ENCODE measurements around the gene TMEFF2. TPM values are rescaled to one million over a fixed set of nuclear protein-coding genes. Genes with fewer than 3 reads are reported as not detected.

Gene TMEFF2
- total RNA-seq, 5 donors from 2014 or later (not counting 1 experiment from before 2014, with no cell fraction given): not detected

GRCh38 chr2:192000196-192000980, 194.3 kb downstream of the TMEFF2 start:
- Mint-ChIP-seq H3K27ac (no peak overlapping the region), H3K4me1 (no peaks in the 10 kb centered on the region), H3K36me3 (no peaks in the 10 kb centered on the region), H3K9me3 (no peaks in the 10 kb centered on the region), H3K27me3 (peaks cover 3 to 11% of the 10 kb centered on the region in 2 donors), H3K4me3 (no peak overlapping the region)
- Histone ChIP-seq H3K9me3 (no peaks in the 10 kb centered on the region), H3K4me1 (ENCODE audit: control insufficient read depth in 1 of 2, extremely low read depth in 1 of 2, insufficient read depth in 2 of 2, low read length in 2 of 2) (no peaks in the 10 kb centered on the region), H3K36me3 (ENCODE audit: control insufficient read depth in 2 of 2, extremely low read depth in 1 of 2, insufficient read depth in 1 of 2, low read length in 1 of 2) (no peaks in the 10 kb centered on the region), H3K4me3 (ENCODE audit: control insufficient read depth in 1 of 2, extremely low read depth in 1 of 2, low read length in 1 of 2) (no peak overlapping the region), H3K27me3 (replicated peaks in 1 of 2; ENCODE audit: control insufficient read depth in 2 of 2, extremely low read depth in 1 of 2, insufficient read depth in 2 of 2, low read length in 1 of 2) (no peaks in the 10 kb centered on the region), H3K27ac (ENCODE audit: low read length) (no peak overlapping the region)
- DNase-seq (no peak), ATAC-seq (replicated peaks in 1 of 4) (no peak)
- CTCF ChIA-PET: interaction anchor here (0.7 to 0.9 kb wide), 2 partner anchors 33 to 1067 kb away, joined by 3 read pairs; no protein-coding TSS in a partner anchor
- 33% methylated on average over 1 of the region's 1 CpG for WGBS (ENCODE audit: insufficient coverage)
- POLR2A ChIA-PET: interaction anchor here in 1 of 2 donors (0.6 to 0.7 kb wide), 2 partner anchors 14 to 257 kb away, joined by 3 read pairs; no protein-coding TSS in a partner anchor

DNA sequence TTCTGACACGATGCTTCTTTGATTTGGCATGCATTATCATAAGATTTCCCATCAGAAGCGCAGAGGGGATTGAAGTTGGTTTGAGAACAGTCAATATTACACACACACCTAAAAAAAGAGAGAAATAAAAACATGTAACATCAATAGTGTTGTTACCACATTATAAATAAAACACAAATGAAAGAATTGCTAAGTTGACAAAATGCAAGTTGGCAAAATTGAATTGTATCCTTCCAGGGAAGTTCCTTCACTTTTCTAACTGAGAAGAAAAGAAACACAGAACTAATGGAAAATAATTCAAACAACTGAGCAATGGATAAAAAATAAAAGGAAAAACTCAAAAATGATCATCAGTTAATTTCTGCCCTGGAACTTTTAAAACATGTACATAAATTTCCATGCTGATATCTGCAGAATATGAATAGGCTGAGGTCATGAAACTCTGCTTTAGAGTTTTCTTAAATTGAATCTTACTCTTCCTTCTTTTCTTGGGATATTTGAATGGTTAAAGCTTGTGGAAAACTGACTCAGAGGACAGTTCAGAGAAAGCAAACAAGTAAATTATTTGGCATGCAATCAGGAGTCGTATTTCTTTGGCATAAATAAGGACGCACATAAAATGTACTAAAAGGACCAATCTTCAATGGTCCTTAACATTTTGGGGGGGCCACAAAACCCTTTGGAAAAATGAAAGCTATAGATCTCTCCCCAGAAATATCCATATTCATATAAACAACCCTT, 195.5 kb downstream of the TMEFF2 start:
- POLR2A ChIA-PET: interaction anchor here in 1 of 2 donors (0.6 to 0.7 kb wide), 2 partner anchors 13 to 256 kb away, joined by 3 read pairs; no protein-coding TSS in a partner anchor
- no peaks in the 10 kb centered on the region for H3K4me1 Mint-ChIP-seq
- no peaks in the 10 kb centered on the region for H3K36me3 ChIP-seq (ENCODE audit: control insufficient read depth in 2 of 2, extremely low read depth in 1 of 2, insufficient read depth in 1 of 2, low read length in 1 of 2)
- DNase-seq: no peak
- H3K27ac ChIP-seq (ENCODE audit: low read length): no peak overlapping the region
- no peak for ATAC-seq (replicated peaks in 1 of 4)
- peaks cover 3 to 10% of the 10 kb centered on the region in 2 donors for H3K27me3 Mint-ChIP-seq
- CTCF ChIA-PET: interaction anchor here in 1 of 2 donors (0.9 kb wide), 1 partner anchor 32 kb away, joined by 3 read pairs; no protein-coding TSS in a partner anchor
- H3K4me1 ChIP-seq (ENCODE audit: control insufficient read depth in 1 of 2, extremely low read depth in 1 of 2, insufficient read depth in 2 of 2, low read length in 2 of 2): no peaks in the 10 kb centered on the region
- H3K9me3 ChIP-seq: no peaks in the 10 kb centered on the region
- H3K4me3 ChIP-seq (ENCODE audit: control insufficient read depth in 1 of 2, extremely low read depth in 1 of 2, low read length in 1 of 2): no peak overlapping the region
- WGBS (ENCODE audit: insufficient coverage): no CpG with 5 or more reads among the region's 4 CpGs
- H3K27me3 ChIP-seq (replicated peaks in 1 of 2; ENCODE audit: control insufficient read depth in 2 of 2, extremely low read depth in 1 of 2, insufficient read depth in 2 of 2, low read length in 1 of 2): no peaks in the 10 kb centered on the region
- H3K27ac Mint-ChIP-seq: no peak overlapping the region
- H3K36me3 Mint-ChIP-seq: no peaks in the 10 kb centered on the region
- H3K9me3 Mint-ChIP-seq: no peaks in the 10 kb centered on the region
- no peak overlapping the region for H3K4me3 Mint-ChIP-seq

DNA sequence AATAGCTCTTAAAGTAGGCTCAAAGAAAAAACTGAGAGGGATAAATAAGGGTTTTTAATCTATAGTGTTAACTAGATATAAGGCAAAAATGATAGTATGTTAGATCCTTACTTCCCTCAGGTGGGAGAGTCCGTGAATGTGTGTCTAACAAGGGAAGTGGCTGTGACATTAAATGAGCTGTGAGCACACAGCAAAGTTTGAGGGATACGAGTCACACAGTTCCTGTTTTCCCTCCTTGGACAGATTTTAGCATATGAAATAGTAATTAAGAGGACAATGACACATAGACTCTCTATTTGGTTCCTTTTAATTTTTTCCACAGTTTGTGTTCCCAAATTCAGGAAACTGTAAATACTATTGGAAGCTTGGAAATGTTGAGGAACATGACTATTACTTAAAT, 199.4 kb downstream of the TMEFF2 start:
- H3K27ac ChIP-seq (ENCODE audit: low read length): no peak overlapping the region
- Mint-ChIP-seq H3K4me3 (no peak overlapping the region), H3K9me3 (no peaks in the 10 kb centered on the region), H3K36me3 (no peaks in the 10 kb centered on the region), H3K27me3 (peaks cover 2 to 5% of the 10 kb centered on the region in 2 donors), H3K27ac (no peak overlapping the region), H3K4me1 (no peaks in the 10 kb centered on the region)
- no peak for DNase-seq
- 14% methylated on average over 1 of the region's 2 CpGs for WGBS (ENCODE audit: insufficient coverage)
- POLR2A ChIA-PET: no interaction called here
- no peak overlapping the region for H3K4me3 ChIP-seq (ENCODE audit: control insufficient read depth in 1 of 2, extremely low read depth in 1 of 2, low read length in 1 of 2)
- no peaks in the 10 kb centered on the region for H3K4me1 ChIP-seq (ENCODE audit: control insufficient read depth in 1 of 2, extremely low read depth in 1 of 2, insufficient read depth in 2 of 2, low read length in 2 of 2)
- no peaks in the 10 kb centered on the region for H3K36me3 ChIP-seq (ENCODE audit: control insufficient read depth in 2 of 2, extremely low read depth in 1 of 2, insufficient read depth in 1 of 2, low read length in 1 of 2)
- H3K9me3 ChIP-seq: no peaks in the 10 kb centered on the region
- no peaks in the 10 kb centered on the region for H3K27me3 ChIP-seq (replicated peaks in 1 of 2; ENCODE audit: control insufficient read depth in 2 of 2, extremely low read depth in 1 of 2, insufficient read depth in 2 of 2, low read length in 1 of 2)
- no peak for ATAC-seq (replicated peaks in 1 of 4)
- CTCF ChIA-PET: no interaction called here

DNA sequence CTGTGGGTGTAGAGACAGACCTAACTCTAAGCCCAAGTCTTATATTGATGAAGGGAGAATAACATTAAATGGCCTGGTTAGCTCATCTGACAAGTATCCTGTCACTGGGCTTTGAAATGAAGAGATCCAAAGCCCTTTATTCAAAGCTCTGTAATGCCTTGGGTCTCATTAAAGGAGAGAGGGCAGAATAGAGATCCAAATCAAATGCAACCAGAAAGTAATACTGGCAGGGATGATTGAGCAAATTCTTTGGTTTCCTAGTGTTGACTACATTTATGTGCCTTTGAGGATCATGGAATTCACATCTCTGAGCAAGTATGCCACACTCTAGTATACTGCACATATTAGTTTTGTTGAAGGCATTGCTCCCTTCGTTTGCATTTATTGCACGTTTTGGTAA, 200.0 kb downstream of the TMEFF2 start:
- ChIA-PET CTCF (no interaction called here), POLR2A (no interaction called here)
- Mint-ChIP-seq H3K36me3 (no peaks in the 10 kb centered on the region), H3K4me3 (no peak overlapping the region), H3K27ac (no peak overlapping the region), H3K27me3 (peaks cover 2 to 5% of the 10 kb centered on the region in 2 donors), H3K9me3 (no peaks in the 10 kb centered on the region), H3K4me1 (no peaks in the 10 kb centered on the region)
- H3K36me3 ChIP-seq (ENCODE audit: control insufficient read depth in 2 of 2, extremely low read depth in 1 of 2, insufficient read depth in 1 of 2, low read length in 1 of 2): no peaks in the 10 kb centered on the region
- H3K4me1 ChIP-seq (ENCODE audit: control insufficient read depth in 1 of 2, extremely low read depth in 1 of 2, insufficient read depth in 2 of 2, low read length in 2 of 2): no peaks in the 10 kb centered on the region
- H3K27me3 ChIP-seq (replicated peaks in 1 of 2; ENCODE audit: control insufficient read depth in 2 of 2, extremely low read depth in 1 of 2, insufficient read depth in 2 of 2, low read length in 1 of 2): no peaks in the 10 kb centered on the region
- DNase-seq (no peak), ATAC-seq (replicated peaks in 1 of 4) (no peak)
- WGBS (ENCODE audit: insufficient coverage): no CpG with 5 or more reads among the region's 2 CpGs
- H3K27ac ChIP-seq (ENCODE audit: low read length): no peak overlapping the region
- H3K9me3 ChIP-seq: no peaks in the 10 kb centered on the region
- no peak overlapping the region for H3K4me3 ChIP-seq (ENCODE audit: control insufficient read depth in 1 of 2, extremely low read depth in 1 of 2, low read length in 1 of 2)

- no peak overlapping the region for H3K4me3 ChIP-seq (ENCODE audit: control insufficient read depth in 1 of 2, extremely low read depth in 1 of 2, low read length in 1 of 2)
- H3K27ac ChIP-seq (ENCODE audit: low read length): no peak overlapping the region
- Mint-ChIP-seq H3K4me1 (no peaks in the 10 kb centered on the region), H3K27ac (no peak overlapping the region), H3K9me3 (no peaks in the 10 kb centered on the region), H3K4me3 (no peak overlapping the region), H3K27me3 (peaks cover 0 to 5% of the 10 kb centered on the region in 2 donors), H3K36me3 (no peaks in the 10 kb centered on the region)
- no peaks in the 10 kb centered on the region for H3K36me3 ChIP-seq (ENCODE audit: control insufficient read depth in 2 of 2, extremely low read depth in 1 of 2, insufficient read depth in 1 of 2, low read length in 1 of 2)
- WGBS (ENCODE audit: insufficient coverage): 63% methylated on average over 2 of the region's 5 CpGs
- ChIA-PET CTCF (no interaction called here), POLR2A (no interaction called here)
- no peaks in the 10 kb centered on the region for H3K9me3 ChIP-seq
- no peaks in the 10 kb centered on the region for H3K4me1 ChIP-seq (ENCODE audit: control insufficient read depth in 1 of 2, extremely low read depth in 1 of 2, insufficient read depth in 2 of 2, low read length in 2 of 2)
- no peak for DNase-seq
- no peak for ATAC-seq (replicated peaks in 1 of 4)
- no peaks in the 10 kb centered on the region for H3K27me3 ChIP-seq (replicated peaks in 1 of 2; ENCODE audit: control insufficient read depth in 2 of 2, extremely low read depth in 1 of 2, insufficient read depth in 2 of 2, low read length in 1 of 2)
Observed at GRCh38 chr2:191991442-191991841, 203.3 kb downstream of the TMEFF2 start.

- no peaks in the 10 kb centered on the region for H3K4me1 Mint-ChIP-seq
- peaks cover 2 to 7% of the 10 kb centered on the region in 2 donors for H3K27me3 Mint-ChIP-seq
- Histone ChIP-seq H3K27ac (ENCODE audit: low read length) (no peak overlapping the region), H3K36me3 (ENCODE audit: control insufficient read depth in 2 of 2, extremely low read depth in 1 of 2, insufficient read depth in 1 of 2, low read length in 1 of 2) (no peaks in the 10 kb centered on the region), H3K4me1 (ENCODE audit: control insufficient read depth in 1 of 2, extremely low read depth in 1 of 2, insufficient read depth in 2 of 2, low read length in 2 of 2) (no peaks in the 10 kb centered on the region), H3K27me3 (replicated peaks in 1 of 2; ENCODE audit: control insufficient read depth in 2 of 2, extremely low read depth in 1 of 2, insufficient read depth in 2 of 2, low read length in 1 of 2) (no peaks in the 10 kb centered on the region), H3K4me3 (ENCODE audit: control insufficient read depth in 1 of 2, extremely low read depth in 1 of 2, low read length in 1 of 2) (no peak overlapping the region), H3K9me3 (no peaks in the 10 kb centered on the region)
- H3K36me3 Mint-ChIP-seq: no peaks in the 10 kb centered on the region
- WGBS (ENCODE audit: insufficient coverage): no CpG with 5 or more reads among the region's 2 CpGs
- H3K27ac Mint-ChIP-seq: no peak overlapping the region
- no peaks in the 10 kb centered on the region for H3K9me3 Mint-ChIP-seq
- ATAC-seq (replicated peaks in 1 of 4) (no peak), DNase-seq (no peak)
- ChIA-PET CTCF (no interaction called here), POLR2A (interaction anchor here in 1 of 2 donors (0.7 kb wide), 1 partner anchor 14 kb away, joined by 3 read pairs; no protein-coding TSS in a partner anchor)
- no peak overlapping the region for H3K4me3 Mint-ChIP-seq
Observed at GRCh38 chr2:191985740-191986139, 209.0 kb downstream of the TMEFF2 start.
